Ovary (tissue), 3 donors: ENCODE measurements around the gene CCNG1.

ENCODE experiments used
- CTCF ChIP-seq, 3 donors: fragments of 450-650 bp in 2 of 3; fragments of 200-600 bp in 1 of 3; IDR thresholded peaks; one replicate each; pipeline versions ENCODE4 v1.5.1 to v1.8.0; 2016 to 2022; ENCODE audit warnings: antibody characterized with exemption in 3 of 3, mild to moderate bottlenecking in 1 of 3
- POLR2A ChIP-seq: fragments of 450-650 bp; IDR thresholded peaks from one replicate; pipeline ENCODE4 v1.6.1; 2017; ENCODE audit warnings: antibody characterized with exemption, mild to moderate bottlenecking, moderate library complexity
- donor health status: DM: no; HTN: no; CAD: no.

GRCh38 chr5:163463063-163463435, 25.7 kb downstream of the CCNG1 start:
- TF ChIP-seq POLR2A: no peak
- TF ChIP-seq CTCF (IDR thresholded peaks at IDR 0.05): no peak
